Measurements from ENCODE around the gene RELN. TPM values are rescaled to one million over a fixed set of nuclear protein-coding genes. Genes with fewer than 3 reads are reported as not detected.

Gene RELN
- total and polyA plus RNA-seq, 4 donors: 31.9 to 131 (median 69.7) TPM

- H3K36me3 ChIP-seq (ENCODE audit: control insufficient read depth, insufficient read depth, low read length): no peaks in the 10 kb centered on the region
- WGBS (ENCODE audit: insufficient coverage): 80% methylated on average over 1 of the region's 6 CpGs
- no peak overlapping the region for H3K27ac ChIP-seq (ENCODE audit: low read depth, low read length)
- H3K9me3 ChIP-seq (ENCODE audit: control insufficient read depth, insufficient read depth, low read length): no peaks in the 10 kb centered on the region
- peaks cover 9% of the 10 kb centered on the region for H3K27me3 ChIP-seq (ENCODE audit: control insufficient read depth, insufficient read depth, low read length)
- H3K4me1 ChIP-seq (ENCODE audit: control insufficient read depth, insufficient read depth, low read length): peaks cover under 1% of the 10 kb centered on the region
- no peak for DNase-seq (ENCODE audit: low read depth in 4 of 6, low spot score in 6 of 6)
- no peak overlapping the region for H3K4me3 ChIP-seq (ENCODE audit: low read depth, low read length)
These were observed 6.1 kb downstream of the RELN start for GRCh38 chr7:103983201-103983977.

DNA sequence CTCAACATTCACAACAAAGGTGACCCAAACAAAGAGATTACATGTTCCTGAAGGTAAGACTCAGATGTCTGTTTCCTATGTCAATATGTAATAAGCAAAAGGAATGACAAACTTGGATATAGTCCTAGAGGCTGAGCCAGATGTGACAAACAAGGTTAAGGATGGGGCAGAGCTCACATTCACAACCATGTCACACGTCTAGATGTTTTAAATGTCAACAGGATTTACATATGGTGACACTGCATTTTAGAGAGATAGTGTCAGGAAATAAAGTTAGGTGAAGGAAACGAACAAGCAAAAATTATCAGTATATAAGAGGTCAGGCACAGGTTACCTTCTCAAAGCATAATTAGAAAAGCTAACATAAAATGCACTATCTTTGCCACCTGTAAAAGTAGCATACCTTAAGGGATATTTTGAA is 8.4 kb downstream of the RELN start:
- no peak for DNase-seq (ENCODE audit: low read depth in 4 of 6, low spot score in 6 of 6)
- H3K4me1 ChIP-seq (ENCODE audit: control insufficient read depth, insufficient read depth, low read length): no peaks in the 10 kb centered on the region
- WGBS (ENCODE audit: insufficient coverage): no CpG with 5 or more reads among the region's 2 CpGs

DNA sequence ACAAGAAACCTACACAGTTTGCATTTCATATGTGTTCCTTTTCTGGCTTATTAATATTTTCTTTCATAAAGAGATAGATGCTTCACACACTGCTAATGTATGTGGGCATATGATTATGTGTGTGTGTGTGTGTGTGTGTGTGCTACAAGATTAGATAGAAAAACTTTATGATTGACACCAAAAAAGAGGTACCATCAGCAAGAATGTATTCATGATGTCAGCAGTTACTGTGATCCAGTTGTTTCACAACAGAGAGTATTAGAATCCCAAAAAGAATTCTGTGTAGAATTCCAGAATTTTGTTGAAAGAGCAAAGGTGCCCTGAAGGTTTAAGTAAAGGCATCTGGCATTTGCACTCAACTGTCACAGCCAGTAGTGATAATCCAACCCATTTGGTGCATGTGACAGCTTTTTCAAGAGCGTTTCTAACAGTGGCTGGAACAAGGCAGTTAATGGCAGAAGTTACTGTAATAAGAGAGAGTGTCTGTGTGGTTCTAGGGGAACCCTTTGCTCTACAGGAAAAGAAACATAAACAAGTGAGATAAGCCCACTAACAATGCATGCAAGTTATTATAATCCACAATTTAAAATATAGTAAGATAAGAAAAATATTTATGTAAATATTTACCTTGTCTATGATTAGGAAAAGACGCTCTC is 16.6 kb downstream of the RELN start:
- DNase-seq (ENCODE audit: low read depth in 4 of 6, low spot score in 6 of 6): no peak
- no peaks in the 10 kb centered on the region for H3K9me3 ChIP-seq (ENCODE audit: control insufficient read depth, insufficient read depth, low read length)
- no peaks in the 10 kb centered on the region for H3K36me3 ChIP-seq (ENCODE audit: control insufficient read depth, insufficient read depth, low read length)
- no peak overlapping the region for H3K27ac ChIP-seq (ENCODE audit: low read depth, low read length)
- no peak overlapping the region for H3K4me3 ChIP-seq (ENCODE audit: low read depth, low read length)
- no peaks in the 10 kb centered on the region for H3K27me3 ChIP-seq (ENCODE audit: control insufficient read depth, insufficient read depth, low read length)
- H3K4me1 ChIP-seq (ENCODE audit: control insufficient read depth, insufficient read depth, low read length): no peaks in the 10 kb centered on the region
- no CpG with 5 or more reads among the region's 2 CpGs for WGBS (ENCODE audit: insufficient coverage)

More for the DNA sequence above, 8.4 kb downstream of the RELN start:
- peaks cover 4% of the 10 kb centered on the region for H3K27me3 ChIP-seq (ENCODE audit: control insufficient read depth, insufficient read depth, low read length)
- no peaks in the 10 kb centered on the region for H3K36me3 ChIP-seq (ENCODE audit: control insufficient read depth, insufficient read depth, low read length)
- H3K9me3 ChIP-seq (ENCODE audit: control insufficient read depth, insufficient read depth, low read length): no peaks in the 10 kb centered on the region
- no peak overlapping the region for H3K4me3 ChIP-seq (ENCODE audit: low read depth, low read length)
- no peak overlapping the region for H3K27ac ChIP-seq (ENCODE audit: low read depth, low read length)

DNA sequence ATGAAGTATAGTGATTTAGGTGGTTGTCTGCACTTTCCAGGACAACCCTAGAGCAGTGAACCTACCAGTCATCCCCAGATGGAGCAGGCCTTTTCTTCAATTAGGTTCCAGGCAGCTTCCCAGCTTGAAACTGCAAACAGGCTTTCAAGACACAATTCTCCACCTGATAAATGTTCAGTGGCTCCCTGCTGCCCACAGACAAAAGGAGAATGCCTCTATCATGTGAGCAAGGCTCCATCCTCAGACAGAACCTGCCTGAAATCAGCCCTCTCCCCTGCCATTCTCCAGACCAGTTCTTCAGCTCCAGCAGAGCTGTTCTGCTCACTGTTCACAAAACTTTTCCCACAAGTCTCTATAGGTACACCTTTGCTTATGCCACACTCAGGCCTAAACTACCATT is 22.1 kb downstream of the RELN start:
- H3K36me3 ChIP-seq (ENCODE audit: control insufficient read depth, insufficient read depth, low read length): no peaks in the 10 kb centered on the region
- no peaks in the 10 kb centered on the region for H3K4me1 ChIP-seq (ENCODE audit: control insufficient read depth, insufficient read depth, low read length)
- no peaks in the 10 kb centered on the region for H3K27me3 ChIP-seq (ENCODE audit: control insufficient read depth, insufficient read depth, low read length)
- no peak overlapping the region for H3K4me3 ChIP-seq (ENCODE audit: low read depth, low read length)
- no peaks in the 10 kb centered on the region for H3K9me3 ChIP-seq (ENCODE audit: control insufficient read depth, insufficient read depth, low read length)
- no peak overlapping the region for H3K27ac ChIP-seq (ENCODE audit: low read depth, low read length)
- DNase-seq (ENCODE audit: low read depth in 4 of 6, low spot score in 6 of 6): no peak

DNA sequence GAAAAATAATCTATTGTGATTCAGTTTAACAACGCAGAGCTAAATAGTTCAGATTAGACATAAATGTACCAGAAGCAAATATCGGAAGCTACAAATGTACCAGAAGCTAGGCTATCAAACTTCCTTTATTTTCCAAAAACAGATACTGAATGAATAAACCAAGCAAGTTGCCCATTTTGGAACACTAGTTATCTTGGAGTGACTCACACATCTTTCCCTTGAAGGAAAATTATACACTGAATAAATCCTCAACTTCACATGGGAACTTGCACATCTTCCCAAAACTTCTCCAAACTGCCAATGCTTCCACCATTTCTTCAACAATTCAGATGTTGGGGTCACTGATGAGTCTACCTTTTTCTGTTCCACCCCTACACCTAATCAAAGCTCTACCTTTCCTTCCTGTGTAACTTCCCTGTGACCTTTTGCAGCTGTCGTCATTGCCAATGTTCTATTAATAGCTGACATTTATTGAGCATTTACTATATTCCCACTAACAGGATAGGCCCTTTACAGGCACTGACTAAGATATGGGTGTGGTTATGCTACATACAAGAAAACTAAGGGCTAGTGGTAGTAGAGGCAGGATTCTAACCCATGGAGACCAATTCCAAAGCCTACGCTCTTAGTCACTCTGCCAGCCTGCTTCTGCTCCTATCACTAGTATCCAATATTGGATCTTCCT is 22.7 kb downstream of the RELN start:
- no peak overlapping the region for H3K4me3 ChIP-seq (ENCODE audit: low read depth, low read length)
- H3K4me1 ChIP-seq (ENCODE audit: control insufficient read depth, insufficient read depth, low read length): no peaks in the 10 kb centered on the region
- no peaks in the 10 kb centered on the region for H3K27me3 ChIP-seq (ENCODE audit: control insufficient read depth, insufficient read depth, low read length)
- H3K9me3 ChIP-seq (ENCODE audit: control insufficient read depth, insufficient read depth, low read length): no peaks in the 10 kb centered on the region
- no CpG with 5 or more reads among the region's 4 CpGs for WGBS (ENCODE audit: insufficient coverage)
- no peaks in the 10 kb centered on the region for H3K36me3 ChIP-seq (ENCODE audit: control insufficient read depth, insufficient read depth, low read length)
- DNase-seq (ENCODE audit: low read depth in 4 of 6, low spot score in 6 of 6): no peak
- no peak overlapping the region for H3K27ac ChIP-seq (ENCODE audit: low read depth, low read length)

GRCh38 chr7:103964269-103964668 is 25.2 kb downstream of the RELN start:
- H3K4me3 ChIP-seq (ENCODE audit: low read depth, low read length): no peak overlapping the region

GRCh38 chr7:103962070-103962469 is 27.4 kb downstream of the RELN start:
- no peak for DNase-seq (ENCODE audit: low read depth in 4 of 6, low spot score in 6 of 6)
- Histone ChIP-seq H3K36me3 (ENCODE audit: control insufficient read depth, insufficient read depth, low read length) (no peaks in the 10 kb centered on the region), H3K9me3 (ENCODE audit: control insufficient read depth, insufficient read depth, low read length) (no peaks in the 10 kb centered on the region), H3K4me1 (ENCODE audit: control insufficient read depth, insufficient read depth, low read length) (no peaks in the 10 kb centered on the region), H3K27ac (ENCODE audit: low read depth, low read length) (no peak overlapping the region), H3K4me3 (ENCODE audit: low read depth, low read length) (no peak overlapping the region), H3K27me3 (ENCODE audit: control insufficient read depth, insufficient read depth, low read length) (no peaks in the 10 kb centered on the region)
- WGBS (ENCODE audit: insufficient coverage): 82% methylated on average over 5 of the region's 6 CpGs

More at GRCh38 chr7:103964269-103964668, 25.2 kb downstream of the RELN start:
- no peak for DNase-seq (ENCODE audit: low read depth in 4 of 6, low spot score in 6 of 6)
- Histone ChIP-seq H3K36me3 (ENCODE audit: control insufficient read depth, insufficient read depth, low read length) (no peaks in the 10 kb centered on the region), H3K9me3 (ENCODE audit: control insufficient read depth, insufficient read depth, low read length) (no peaks in the 10 kb centered on the region), H3K27ac (ENCODE audit: low read depth, low read length) (no peak overlapping the region), H3K27me3 (ENCODE audit: control insufficient read depth, insufficient read depth, low read length) (no peaks in the 10 kb centered on the region), H3K4me1 (ENCODE audit: control insufficient read depth, insufficient read depth, low read length) (no peaks in the 10 kb centered on the region)

GRCh38 chr7:103958284-103958818 is 31.1 kb downstream of the RELN start:
- Histone ChIP-seq H3K27me3 (ENCODE audit: control insufficient read depth, insufficient read depth, low read length) (no peaks in the 10 kb centered on the region), H3K4me3 (ENCODE audit: low read depth, low read length) (no peak overlapping the region), H3K4me1 (ENCODE audit: control insufficient read depth, insufficient read depth, low read length) (no peaks in the 10 kb centered on the region), H3K27ac (ENCODE audit: low read depth, low read length) (no peak overlapping the region), H3K36me3 (ENCODE audit: control insufficient read depth, insufficient read depth, low read length) (no peaks in the 10 kb centered on the region), H3K9me3 (ENCODE audit: control insufficient read depth, insufficient read depth, low read length) (no peaks in the 10 kb centered on the region)
- WGBS (ENCODE audit: insufficient coverage): no CpG with 5 or more reads among the region's 1 CpG
- no peak for DNase-seq (ENCODE audit: low read depth in 4 of 6, low spot score in 6 of 6)

DNA sequence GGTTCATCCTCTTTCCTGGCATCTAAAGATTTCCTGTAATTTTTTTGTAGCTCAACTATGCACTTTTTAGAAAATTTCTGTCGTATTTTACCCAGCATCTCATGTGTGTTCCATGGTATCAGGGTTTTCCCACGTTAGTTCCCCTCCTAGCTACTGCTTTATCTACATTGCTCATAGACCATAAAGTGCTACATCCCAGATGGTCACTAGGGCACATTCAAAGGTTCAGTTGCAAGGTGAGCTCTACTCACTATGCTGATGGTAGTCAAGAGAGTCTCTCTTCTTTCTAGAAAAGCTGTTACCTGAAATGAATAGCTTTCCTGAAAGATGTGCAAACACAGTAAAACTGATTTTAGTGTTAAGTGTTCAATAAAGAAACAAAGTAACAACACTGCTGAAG is 33.5 kb downstream of the RELN start:
- no peak overlapping the region for H3K4me3 ChIP-seq (ENCODE audit: low read depth, low read length)
- H3K36me3 ChIP-seq (ENCODE audit: control insufficient read depth, insufficient read depth, low read length): no peaks in the 10 kb centered on the region
- H3K27ac ChIP-seq (ENCODE audit: low read depth, low read length): no peak overlapping the region
- H3K4me1 ChIP-seq (ENCODE audit: control insufficient read depth, insufficient read depth, low read length): no peaks in the 10 kb centered on the region
- no peaks in the 10 kb centered on the region for H3K27me3 ChIP-seq (ENCODE audit: control insufficient read depth, insufficient read depth, low read length)
- 100% methylated on average over 2 of the region's 2 CpGs for WGBS (ENCODE audit: insufficient coverage)
- no peaks in the 10 kb centered on the region for H3K9me3 ChIP-seq (ENCODE audit: control insufficient read depth, insufficient read depth, low read length)
- DNase-seq (ENCODE audit: low read depth in 4 of 6, low spot score in 6 of 6): no peak
